ENCODE data around the gene IL1RN. TPM values are rescaled to one million over a fixed set of nuclear protein-coding genes. Genes with fewer than 3 reads are reported as not detected.

Gene IL1RN
- total and polyA plus RNA-seq, 3 donors from 2014 or later = 3.2 to 18.4 (median 5.6) TPM

- no peak for TF ChIP-seq CTCF (IDR thresholded peaks at IDR 0.05)
- TF ChIP-seq POLR2A (IDR thresholded peaks at IDR 0.05) = no peak
- Histone ChIP-seq H3K4me3 (no peak overlapping the region), H3K27me3 (no peaks in the 10 kb centered on the region), H3K9me3 (no peaks in the 10 kb centered on the region), H3K36me3 (ENCODE audit: low read depth, missing control alignments) (no peaks in the 10 kb centered on the region), H3K4me1 (peaks cover 2% of the 10 kb centered on the region), H3K27ac (no peak overlapping the region)
- no peak for DNase-seq
- intact Hi-C loops (cut with DNase I; ENCODE audit: low total_unique reads) = no loop called here
- WGBS, 2 donors = 89 to 95% methylated on average over 5 of the region's 5 CpGs
Measured at GRCh38 chr2:113160962-113161361, 33.6 kb downstream of the IL1RN start.

- no peak overlapping the region for H3K27ac ChIP-seq
- no peaks in the 10 kb centered on the region for H3K36me3 ChIP-seq (ENCODE audit: low read depth, missing control alignments)
- H3K4me3 ChIP-seq = no peak overlapping the region
- DNase-seq = peak; percentile 2
- intact Hi-C loops (cut with DNase I; ENCODE audit: low total_unique reads) = no loop called here
- H3K4me1 ChIP-seq = peaks cover 3% of the 10 kb centered on the region
- no peaks in the 10 kb centered on the region for H3K27me3 ChIP-seq
- TF ChIP-seq CTCF (IDR thresholded peaks at IDR 0.05) = no peak
- no peak for TF ChIP-seq POLR2A (IDR thresholded peaks at IDR 0.05)
- no peaks in the 10 kb centered on the region for H3K9me3 ChIP-seq
- 92 to 95% methylated on average over 9 to 10 of the region's 10 CpGs for WGBS, 2 donors
Measured at GRCh38 chr2:113162173-113162572, 34.8 kb downstream of the IL1RN start.

DNA sequence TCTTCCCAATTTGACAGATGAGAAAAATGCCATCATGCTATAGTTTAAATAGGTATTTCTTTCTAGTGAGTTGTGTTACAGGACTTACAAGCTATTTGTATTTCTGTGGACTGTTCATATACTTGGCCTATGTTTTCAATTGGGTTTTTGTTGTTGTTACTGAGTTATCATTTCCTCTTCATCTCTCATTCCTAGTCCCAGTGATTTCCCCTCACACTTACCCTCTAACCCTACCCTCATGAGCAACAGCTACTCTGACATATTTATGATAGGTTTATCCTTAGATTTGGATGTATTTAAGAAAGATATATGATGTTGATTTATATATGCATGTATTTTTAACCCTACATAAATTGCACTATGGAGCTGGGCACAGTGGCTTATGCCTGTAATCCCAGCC, 35.5 kb downstream of the IL1RN start:
- Histone ChIP-seq H3K36me3 (ENCODE audit: low read depth, missing control alignments) (no peaks in the 10 kb centered on the region), H3K4me1 (peaks cover 10% of the 10 kb centered on the region), H3K9me3 (no peaks in the 10 kb centered on the region), H3K27ac (no peak overlapping the region), H3K27me3 (no peaks in the 10 kb centered on the region), H3K4me3 (no peak overlapping the region)
- no peak for TF ChIP-seq POLR2A (IDR thresholded peaks at IDR 0.05)
- DNase-seq = no peak
- intact Hi-C loops (cut with DNase I; ENCODE audit: low total_unique reads) = no loop called here

DNA sequence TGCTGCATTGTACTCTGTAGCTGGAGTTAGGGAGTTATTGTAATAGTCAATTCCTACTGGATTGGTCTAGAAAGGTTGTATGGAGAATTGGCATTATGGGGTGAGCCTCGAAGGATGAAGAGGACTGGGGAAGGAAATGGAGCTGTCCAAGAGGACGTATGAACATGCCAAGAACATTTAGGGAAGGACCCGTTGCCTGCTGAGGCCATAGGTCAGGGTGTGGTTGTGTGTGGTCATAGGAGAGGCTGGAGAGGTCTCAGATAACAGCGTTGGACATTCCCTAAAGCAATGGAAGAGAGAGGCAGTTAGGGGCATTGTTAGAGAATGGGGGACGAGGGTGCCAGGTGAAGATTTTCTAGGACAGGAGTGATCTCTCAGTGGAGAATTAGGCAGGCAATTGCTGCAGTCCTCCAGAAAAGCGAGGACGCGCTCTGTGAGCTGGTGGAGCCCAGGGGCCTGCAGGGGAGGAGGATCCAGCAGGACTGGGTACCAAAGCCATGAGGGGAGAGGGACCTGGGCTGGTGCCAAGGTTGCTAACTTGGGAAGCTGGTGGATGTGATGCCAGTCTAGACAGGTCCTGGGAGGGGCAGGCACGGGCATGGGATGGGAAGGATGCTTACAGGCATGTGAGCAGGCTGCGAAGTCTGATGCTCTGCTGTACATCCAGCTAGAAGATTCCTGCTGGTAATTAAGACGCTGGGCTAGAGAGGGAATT, 37.0 kb downstream of the IL1RN start:
- no peak for TF ChIP-seq POLR2A (IDR thresholded peaks at IDR 0.05)
- no peak for TF ChIP-seq CTCF (IDR thresholded peaks at IDR 0.05)
- no peaks in the 10 kb centered on the region for H3K36me3 ChIP-seq (ENCODE audit: low read depth, missing control alignments)
- whole genome bisulfite sequencing, 2 donors = 73 to 78% methylated on average over 10 to 11 of the region's 11 CpGs
- no peaks in the 10 kb centered on the region for H3K9me3 ChIP-seq
- H3K4me3 ChIP-seq = no peak overlapping the region
- no peaks in the 10 kb centered on the region for H3K27me3 ChIP-seq
- H3K4me1 ChIP-seq = peaks cover 10% of the 10 kb centered on the region
- H3K27ac ChIP-seq = no peak overlapping the region
- intact Hi-C loops (cut with DNase I; ENCODE audit: low total_unique reads) = no loop called here
- DNase-seq = peak; percentile 9

DNA sequence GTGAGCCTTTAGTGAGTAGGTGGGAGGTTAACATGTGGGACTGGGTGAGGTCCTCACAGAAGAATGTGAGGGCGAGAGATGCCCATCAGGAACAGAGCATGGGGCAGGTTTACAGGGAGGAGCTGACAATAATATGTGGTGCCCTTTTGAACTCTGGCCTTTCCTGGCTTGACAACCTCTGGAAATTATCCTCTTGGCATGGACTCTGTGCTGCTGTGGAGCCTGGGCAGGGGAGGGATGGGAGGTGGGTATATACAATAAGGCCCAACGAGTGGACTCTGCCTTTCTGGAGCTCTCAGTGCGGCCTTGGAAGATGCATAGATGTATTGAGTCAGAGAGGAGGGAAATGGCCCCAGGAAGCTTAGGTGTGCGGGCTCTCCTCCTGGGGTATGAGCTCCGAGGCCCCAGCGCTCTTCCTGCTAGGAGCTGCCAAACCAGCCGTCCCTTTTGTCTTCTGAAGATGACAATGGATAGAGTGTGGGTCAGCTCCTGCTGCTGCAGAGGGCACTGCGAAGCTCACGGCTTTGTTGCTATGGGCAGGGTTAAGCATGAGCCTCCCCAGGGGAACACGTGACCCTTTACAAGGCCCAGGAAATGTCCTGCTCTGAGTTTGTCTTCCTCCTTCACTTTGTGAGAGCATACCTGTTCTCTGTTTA, 37.7 kb downstream of the IL1RN start:
- peaks cover 10% of the 10 kb centered on the region for H3K4me1 ChIP-seq
- intact Hi-C loops (cut with DNase I; ENCODE audit: low total_unique reads) = no loop called here
- H3K9me3 ChIP-seq = no peaks in the 10 kb centered on the region
- no peaks in the 10 kb centered on the region for H3K36me3 ChIP-seq (ENCODE audit: low read depth, missing control alignments)
- WGBS, 2 donors = 64 to 75% methylated on average over 4 to 10 of the region's 10 CpGs
- H3K27me3 ChIP-seq = no peaks in the 10 kb centered on the region
- TF ChIP-seq POLR2A (IDR thresholded peaks at IDR 0.05) (no peak), CTCF (IDR thresholded peaks at IDR 0.05) (no peak)
- H3K27ac ChIP-seq = no peak overlapping the region
- peak; percentile 44 for DNase-seq
- H3K4me3 ChIP-seq = no peak overlapping the region

Data from testis (tissue), 3 donors.